Endothelial cell of umbilical vein (primary cell): ENCODE measurements around the gene DEPDC5. TPM values are rescaled to one million over a fixed set of nuclear protein-coding genes. Genes with fewer than 3 reads are reported as not detected.

Source experiments
- BruUV-seq: library from RNA; stranded (reverse); fragments of 400-500 nt; replicated peaks from 2 replicates; lab custom pipeline; 2021; lab: Mats Ljungman, UMichigan
- CTCF ChIA-PET: fragments of 300-600, 350-600 bp; sonication (Branson Sonifier 250); formaldehyde crosslinking; loops from one replicate; lab custom pipeline; 2021; ENCODE audit warnings: antibody characterized with exemption, inconsistent platforms; lab: Charles Lee
- POLR2A ChIA-PET: fragments of 300-600, 350-600 bp; sonication (Branson Sonifier 250); formaldehyde crosslinking; loops from one replicate; lab custom pipeline; 2021; ENCODE audit warnings: antibody characterized with exemption, inconsistent platforms; lab: Charles Lee
- DNase-seq: peaks from one replicate; pipeline ENCODE4 v3.0.0-alpha.2; 2011; ENCODE audit warnings: low read depth, low spot score
- FAIRE-seq: peaks from 2 replicates; lab custom pipeline; 2011; peaks lifted over from hg19 to GRCh38; lab: Jason Lieb, UNC
- H2AFZ ChIP-seq: 2 replicates; pipeline ENCODE4 v1.6.0; 2012; ENCODE audit warnings: low read depth, low read length, control low read depth, inconsistent platforms
- H3K27ac ChIP-seq: 2 replicates; pipeline ENCODE4 v1.5.1; 2011; ENCODE audit warnings: low read depth, mild to moderate bottlenecking, control low read depth, low read length, moderate library complexity; ENCODE audit not compliant: insufficient read depth
- H3K27me3 ChIP-seq, 2 experiments: 2 replicates each; pipeline versions ENCODE4 v1.6.0 to v1.6.1; 2011; ENCODE audit warnings: low read length in 2 of 2, mixed read lengths in 1 of 2; ENCODE audit not compliant: control insufficient read depth in 2 of 2, insufficient read depth in 2 of 2
- H3K36me3 ChIP-seq, 2 experiments: 2 replicates in 1 of 2; 3 replicates in 1 of 2; pipeline ENCODE4 v1.5.1; 2011; ENCODE audit warnings: low read length in 2 of 2, mild to moderate bottlenecking in 1 of 2, moderate library complexity in 1 of 2; ENCODE audit not compliant: control insufficient read depth in 2 of 2, insufficient read depth in 2 of 2; ENCODE audit errors: extremely low read depth in 1 of 2
- H3K4me1 ChIP-seq: 3 replicates; pipeline ENCODE4 v1.5.1; 2011; ENCODE audit warnings: mild to moderate bottlenecking, low read length; ENCODE audit not compliant: control insufficient read depth, insufficient read depth; ENCODE audit errors: extremely low read depth
- H3K4me2 ChIP-seq: 2 replicates; pipeline ENCODE4 v1.6.1; 2011; ENCODE audit warnings: low read length, control low read depth, mixed read lengths; ENCODE audit not compliant: insufficient read depth
- H3K4me3 ChIP-seq, 3 experiments: fragments of 200-600 bp in 1 of 3; sonication (generic), shearing (Covaris generic) in 1 of 3; replicated peaks in 1 of 3; 2 replicates each; pipeline ENCODE4 v1.5.1; 2011 to 2016; ENCODE audit warnings: control low read depth in 3 of 3, low read length in 3 of 3, mild to moderate bottlenecking in 2 of 3, inconsistent platforms in 1 of 3, low read depth in 1 of 3, moderate library complexity in 1 of 3; ENCODE audit not compliant: insufficient read depth in 1 of 3
- H3K79me2 ChIP-seq: 2 replicates; pipeline ENCODE4 v1.6.0; 2012; ENCODE audit warnings: low read length, inconsistent platforms; ENCODE audit not compliant: control insufficient read depth, insufficient read depth
- H3K9ac ChIP-seq: replicated peaks from 2 replicates; pipeline ENCODE3; 2011; ENCODE audit warnings: low read length, control low read depth; ENCODE audit not compliant: insufficient read depth; ENCODE audit errors: extremely low read depth
- H3K9me1 ChIP-seq: replicated peaks from 3 replicates; pipeline ENCODE4 v1.6.0; 2011; ENCODE audit warnings: mild to moderate bottlenecking, low read length; ENCODE audit not compliant: control insufficient read depth, insufficient read depth; ENCODE audit errors: extremely low read depth
- H3K9me3 ChIP-seq: replicated peaks from 2 replicates; pipeline ENCODE4 v1.5.1; 2012; ENCODE audit warnings: low read length, inconsistent platforms; ENCODE audit not compliant: control insufficient read depth, insufficient read depth
- H4K20me1 ChIP-seq: replicated peaks from 2 replicates; pipeline ENCODE3; 2011; ENCODE audit warnings: mild to moderate bottlenecking, low read length; ENCODE audit not compliant: control insufficient read depth, insufficient read depth; ENCODE audit errors: extremely low read depth
- EZH2 ChIP-seq: IDR thresholded peaks from 2 replicates; pipeline ENCODE4 v1.6.1; 2012; ENCODE audit warnings: borderline replicate concordance, low read depth, mild to moderate bottlenecking, moderate library complexity, low read length, inconsistent platforms; ENCODE audit not compliant: severe bottlenecking
- FOS ChIP-seq: IDR thresholded peaks from 2 replicates; pipeline ENCODE4 v1.6.1; 2011; ENCODE audit warnings: mild to moderate bottlenecking, low read length, moderate library complexity, borderline replicate concordance; ENCODE audit not compliant: insufficient read depth
- GATA2 ChIP-seq: IDR thresholded peaks from 2 replicates; pipeline ENCODE4 v1.7.0; 2011; ENCODE audit warnings: low read depth, mild to moderate bottlenecking, moderate library complexity, mixed read lengths, low read length; ENCODE audit not compliant: insufficient read length, insufficient read depth
- JUN ChIP-seq: IDR thresholded peaks from 2 replicates; pipeline ENCODE4 v1.6.1; 2011; ENCODE audit warnings: borderline replicate concordance, low read depth; ENCODE audit not compliant: insufficient read length, insufficient read depth
- MYC ChIP-seq: IDR thresholded peaks from one replicate; pipeline ENCODE4 v1.6.1; 2011; ENCODE audit warnings: mild to moderate bottlenecking, low read depth, low read length
- POLR2A ChIP-seq: IDR thresholded peaks from 2 replicates; pipeline ENCODE4 v1.6.1; 2012; ENCODE audit warnings: low read depth, mild to moderate bottlenecking, control low read depth, low read length
- POLR2AphosphoS5 ChIP-seq: IDR thresholded peaks from 2 replicates; pipeline ENCODE4 v1.6.1; 2012; ENCODE audit warnings: low read depth, mild to moderate bottlenecking, control low read depth, low read length, moderate library complexity; ENCODE audit not compliant: insufficient read depth
- dilution Hi-C: fragments of 300-500 bp; cut with MboI; formaldehyde crosslinking; loops from one replicate; pipeline ENCODE4 v1.15.0; 2019; ENCODE audit warnings: low sequenced_read_pairs; ENCODE audit not compliant: extremely low pct_ligation_motif_present
- intact Hi-C: fragments of 100-400 bp; cut with micrococcal nuclease; formaldehyde crosslinking; loops from one replicate; pipeline ENCODE4 v1.10.0; 2022
- polyA plus RNA-seq, 4 experiments: library from polyadenylated mRNA; depleted of rRNA in 3 of 4; stranded (reverse) in 3 of 4; unstranded in 1 of 4; fragments of >200 nt; gene quantifications; 2 replicates each; pipeline versions ENCODE4 v1.2.1 to v1.2.3, GENCODE V29; 2011 to 2012; ENCODE audit warnings: missing spikeins in 1 of 4
- total RNA-seq: library from RNA; stranded (reverse); gene quantifications from 2 replicates; pipeline ENCODE4 v1.2.3, GENCODE V29; 2021
- TF ChIP-seq, protein P1 (sequence below): IDR thresholded peaks from 2 replicates; pipeline ENCODE4 v1.6.1; 2011; ENCODE audit not compliant: insufficient read depth, insufficient read length
- TF ChIP-seq, protein P2 (sequence below), 2 donors: IDR thresholded peaks; 1 replicate in 1 of 2; 2 replicates in 1 of 2; pipeline ENCODE4 v1.5.1; 2011; ENCODE audit warnings: low read length in 2 of 2, mild to moderate bottlenecking in 2 of 2, moderate library complexity in 2 of 2, control low read depth in 1 of 2, inconsistent platforms in 1 of 2, low read depth in 1 of 2; ENCODE audit not compliant: insufficient read depth in 1 of 2; ENCODE audit errors: extremely low read depth in 1 of 2

Gene DEPDC5
- total and polyA plus RNA-seq, 2 donors (not counting 3 experiments of a cell fraction or from before 2014, with no cell fraction given): 13.1 to 36.6 TPM

DNA sequence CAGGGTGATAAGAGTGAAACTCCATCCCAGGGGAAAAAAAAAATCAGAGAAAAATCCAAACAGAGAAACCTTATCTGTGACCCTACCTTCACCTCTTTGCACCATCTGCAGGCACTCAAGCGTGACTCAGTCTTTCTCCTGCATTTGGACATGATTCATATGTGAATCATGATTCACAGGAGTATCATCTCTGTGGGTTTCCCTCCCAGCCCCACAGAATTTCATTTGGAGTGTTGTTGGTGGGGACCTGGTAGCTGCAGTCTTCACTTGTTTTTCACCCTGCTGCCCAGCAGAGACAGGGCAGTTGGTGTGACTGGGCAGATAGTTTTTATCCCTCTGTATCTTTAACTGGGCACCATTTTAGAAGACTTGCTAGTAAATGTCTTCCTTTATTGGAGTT lies 75.7 kb downstream of the DEPDC5 start:
- Histone ChIP-seq H3K4me2 (peak overlapping the region; percentile 17), H3K4me1 (peaks cover 15% of the 10 kb centered on the region), H3K36me3 (peaks cover 2 to 5% of the 10 kb centered on the region in 2 experiments), H3K27me3 (no peaks in the 10 kb centered on the region), H3K9ac (no peak overlapping the region), H3K4me3 (no peak overlapping the region), H3K27ac (peak overlapping the region; percentile 59), H2AFZ (no peak overlapping the region), H3K9me3 (no peaks in the 10 kb centered on the region), H3K79me2 (no peaks in the 10 kb centered on the region), H3K9me1 (no peaks in the 10 kb centered on the region), H4K20me1 (no peaks in the 10 kb centered on the region)
- intact Hi-C loops (loop anchor here (5.0 kb wide), 1 partner anchor 118 kb away; no protein-coding TSS in a partner anchor), dilution Hi-C loops (no loop called here)
- TF ChIP-seq GATA2 (peak; percentile 83), FOS (peak; percentile 99), JUN (peak; percentile 93), EZH2 (no peak), MYC (no peak), POLR2A (peak; percentile 52), POLR2AphosphoS5 (peak; percentile 77)
- TF ChIP-seq, protein P1, sequence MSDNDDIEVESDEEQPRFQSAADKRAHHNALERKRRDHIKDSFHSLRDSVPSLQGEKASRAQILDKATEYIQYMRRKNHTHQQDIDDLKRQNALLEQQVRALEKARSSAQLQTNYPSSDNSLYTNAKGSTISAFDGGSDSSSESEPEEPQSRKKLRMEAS: no peak
- TF ChIP-seq, protein P2, sequence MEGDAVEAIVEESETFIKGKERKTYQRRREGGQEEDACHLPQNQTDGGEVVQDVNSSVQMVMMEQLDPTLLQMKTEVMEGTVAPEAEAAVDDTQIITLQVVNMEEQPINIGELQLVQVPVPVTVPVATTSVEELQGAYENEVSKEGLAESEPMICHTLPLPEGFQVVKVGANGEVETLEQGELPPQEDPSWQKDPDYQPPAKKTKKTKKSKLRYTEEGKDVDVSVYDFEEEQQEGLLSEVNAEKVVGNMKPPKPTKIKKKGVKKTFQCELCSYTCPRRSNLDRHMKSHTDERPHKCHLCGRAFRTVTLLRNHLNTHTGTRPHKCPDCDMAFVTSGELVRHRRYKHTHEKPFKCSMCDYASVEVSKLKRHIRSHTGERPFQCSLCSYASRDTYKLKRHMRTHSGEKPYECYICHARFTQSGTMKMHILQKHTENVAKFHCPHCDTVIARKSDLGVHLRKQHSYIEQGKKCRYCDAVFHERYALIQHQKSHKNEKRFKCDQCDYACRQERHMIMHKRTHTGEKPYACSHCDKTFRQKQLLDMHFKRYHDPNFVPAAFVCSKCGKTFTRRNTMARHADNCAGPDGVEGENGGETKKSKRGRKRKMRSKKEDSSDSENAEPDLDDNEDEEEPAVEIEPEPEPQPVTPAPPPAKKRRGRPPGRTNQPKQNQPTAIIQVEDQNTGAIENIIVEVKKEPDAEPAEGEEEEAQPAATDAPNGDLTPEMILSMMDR (IDR thresholded peaks at IDR 0.05; ENCODE audit: extremely low read depth in 1 of 2, insufficient read depth in 1 of 2, low read depth in 1 of 2, low read length in 2 of 2): no peak
- CTCF ChIA-PET: interaction anchor here (1.0 to 3.0 kb wide), 5 partner anchors 10 to 141 kb away, joined by 4 to 14 read pairs (median 5); no protein-coding TSS in a partner anchor
- POLR2A ChIA-PET: no interaction called here
- peak; percentile 74 for FAIRE-seq
- peak; percentile 73 for DNase-seq
- no TSS peak for BruUV-seq
